GM19395 (cell line): ENCODE data around the gene CACNA1A.
"Not testable (repeated sequence)": the region's sequence is repeated elsewhere in the genome, so short reads cannot be mapped to it uniquely, and the experiment has no call there.

Experiments used
- ATAC-seq: cut with Tn5 transposase; IDR thresholded peaks from one replicate; pipeline ENCODE4 v1.9.1; 2021; ENCODE audit warnings: mild to moderate bottlenecking, moderate library complexity; ENCODE audit not compliant: unreplicated experiment

The CACNA1A gene

GRCh38 chr19:13282486-13283065 lies 223.7 kb downstream of the CACNA1A start:
- ATAC-seq, result no peak

DNA sequence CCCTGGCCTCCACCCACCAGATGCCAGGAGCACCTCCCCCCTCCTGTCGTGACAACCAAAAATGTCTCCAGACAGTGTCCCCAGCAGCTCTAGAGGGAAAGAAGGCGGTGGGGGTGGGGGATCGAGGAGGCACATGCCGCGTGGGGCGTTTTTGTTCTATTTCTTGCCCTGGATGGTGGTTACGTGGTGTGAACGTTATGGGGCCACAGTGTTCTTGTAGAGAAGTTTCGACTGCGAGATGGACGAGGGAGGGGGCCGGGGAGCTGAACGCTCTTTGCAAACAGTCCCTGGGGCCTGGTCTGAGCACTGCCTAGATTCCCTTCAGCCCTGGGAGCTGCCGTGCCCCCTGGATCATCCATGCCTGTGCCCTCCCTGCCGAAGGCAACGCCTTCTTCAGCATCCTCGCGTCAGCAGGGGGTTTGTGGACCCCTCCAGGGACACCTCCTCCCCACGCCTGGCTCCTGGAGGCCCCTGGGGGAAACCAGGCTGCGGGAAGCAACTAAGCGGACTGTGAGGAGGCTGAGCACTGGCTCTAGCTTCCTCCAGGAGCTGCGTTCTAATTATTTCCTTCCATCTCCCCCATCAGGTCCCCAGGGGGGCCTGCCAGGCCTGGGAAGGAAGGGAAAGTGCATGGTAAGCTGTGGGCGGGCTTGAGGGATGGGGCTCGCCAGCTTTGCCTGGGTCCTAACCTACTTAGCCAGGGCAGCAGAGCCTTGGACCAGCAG lies 224.6 kb downstream of the CACNA1A start:
- ATAC-seq, result no peak

DNA sequence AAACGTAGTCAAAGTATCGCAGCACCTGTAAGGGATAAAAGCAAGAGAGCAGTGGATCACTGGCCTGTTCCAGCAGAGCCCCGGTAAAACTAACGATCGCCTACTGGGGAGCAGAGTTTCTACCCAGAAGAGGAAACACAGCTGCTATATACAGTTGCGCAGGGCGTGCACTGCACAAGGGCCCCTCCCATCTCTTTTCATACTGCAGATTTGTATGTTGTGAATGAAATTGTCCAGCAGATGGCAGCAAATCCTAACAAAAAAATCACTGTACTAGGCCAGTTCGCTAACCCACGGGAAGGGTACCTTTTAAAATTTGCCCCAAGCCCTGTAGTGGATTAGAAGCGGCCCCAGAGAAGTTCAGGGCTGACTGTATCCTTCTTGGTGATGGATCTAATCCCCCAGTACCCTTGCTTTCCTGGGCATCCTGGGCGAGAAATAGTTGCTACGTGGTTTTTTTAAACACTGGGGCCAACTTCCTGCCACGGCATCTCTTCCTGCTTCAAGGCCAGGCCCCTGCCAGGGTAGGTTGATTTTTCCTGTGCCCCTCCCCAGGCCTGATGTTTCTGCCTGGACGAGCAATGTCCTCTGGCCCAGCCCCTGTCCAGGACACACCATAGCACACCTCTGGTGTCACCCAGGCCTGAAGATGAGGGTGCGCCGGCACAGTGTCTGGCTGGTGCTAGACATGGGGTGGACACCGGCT lies 229.0 kb downstream of the CACNA1A start:
- no peak for ATAC-seq

GRCh38 chr19:13275016-13275722 lies 231.1 kb downstream of the CACNA1A start:
- no peak for ATAC-seq

GRCh38 chr19:13270514-13271105 lies 235.7 kb downstream of the CACNA1A start:
- no peak for ATAC-seq

DNA sequence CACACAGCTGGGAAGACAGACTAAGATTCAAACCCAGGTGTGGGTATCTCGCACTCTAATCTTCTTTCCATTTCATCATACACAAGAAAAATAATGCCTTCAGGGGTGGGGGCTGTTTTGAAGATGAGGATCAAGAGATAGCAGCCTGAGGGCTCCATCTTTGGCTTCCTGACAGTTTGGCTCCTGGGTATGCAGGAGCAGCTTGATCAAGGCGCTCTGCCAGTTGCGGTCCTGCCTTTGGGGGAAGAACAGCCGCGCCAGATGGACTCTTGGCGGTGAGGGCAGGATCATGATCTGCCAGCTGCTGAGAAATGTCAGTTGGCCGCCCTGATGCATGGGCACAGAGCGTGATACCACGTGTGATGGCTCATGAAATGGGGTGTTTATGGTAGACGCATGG lies 236.9 kb downstream of the CACNA1A start:
- ATAC-seq, result no peak

GRCh38 chr19:13267889-13268288 lies 238.4 kb downstream of the CACNA1A start:
- no peak for ATAC-seq

- ATAC-seq, result no peak
Observed at GRCh38 chr19:13267131-13267530, 239.1 kb downstream of the CACNA1A start.

DNA sequence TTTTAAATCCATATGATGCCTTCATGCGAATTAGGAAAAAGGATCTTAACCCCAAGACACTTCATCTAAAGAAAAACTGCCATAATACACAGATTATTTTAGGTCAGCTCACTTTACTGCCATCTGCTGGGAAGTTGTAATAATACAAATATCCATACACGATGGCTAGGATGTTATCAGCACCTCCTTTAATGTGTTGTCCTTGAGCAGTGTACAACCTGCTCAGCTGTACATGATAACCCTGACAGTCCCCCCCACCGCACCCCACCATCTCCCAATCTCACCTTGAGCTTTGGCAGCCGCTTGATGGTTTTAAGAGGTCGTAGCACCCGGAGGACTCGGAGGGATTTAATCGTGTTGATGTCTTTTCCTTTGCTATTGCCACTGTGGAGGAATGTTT lies 243.8 kb downstream of the CACNA1A start:
- ATAC-seq, result no peak

DNA sequence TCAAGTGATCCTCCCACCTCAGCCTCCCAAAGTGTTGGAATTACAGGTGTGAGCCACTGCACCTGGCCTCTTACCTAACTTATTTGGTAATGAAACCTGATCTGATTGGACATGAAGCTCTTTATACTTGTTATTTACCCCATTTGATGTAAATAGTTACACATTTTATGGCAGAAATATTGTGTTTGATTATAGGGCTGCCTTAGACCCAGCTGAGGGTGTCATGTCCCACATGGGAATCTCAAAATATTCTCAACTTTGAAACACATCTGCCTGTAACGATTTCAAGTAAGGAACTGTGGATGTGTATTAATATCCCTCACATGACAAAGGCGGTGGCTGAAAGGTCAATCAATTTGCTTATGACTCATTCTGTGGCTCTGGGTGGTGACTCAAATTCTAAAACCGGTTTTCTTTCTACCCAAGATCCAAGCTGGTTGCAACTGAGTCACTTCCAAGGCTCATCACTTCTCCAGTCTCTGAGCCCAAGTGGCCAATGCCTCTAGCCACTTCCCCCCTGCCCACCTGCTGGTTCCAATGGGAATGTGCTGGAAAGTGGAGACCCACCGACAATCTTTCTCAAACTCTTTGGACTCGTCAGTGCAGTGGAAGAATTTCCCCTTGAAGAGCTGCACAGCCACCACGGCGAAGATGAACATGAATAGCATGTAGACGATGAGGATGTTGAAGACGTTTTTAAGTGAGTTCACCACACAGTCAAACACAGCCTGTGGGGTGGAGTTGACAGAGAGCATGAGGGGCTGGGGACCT lies 245.2 kb downstream of the CACNA1A start:
- ATAC-seq, result peak; percentile 82

DNA sequence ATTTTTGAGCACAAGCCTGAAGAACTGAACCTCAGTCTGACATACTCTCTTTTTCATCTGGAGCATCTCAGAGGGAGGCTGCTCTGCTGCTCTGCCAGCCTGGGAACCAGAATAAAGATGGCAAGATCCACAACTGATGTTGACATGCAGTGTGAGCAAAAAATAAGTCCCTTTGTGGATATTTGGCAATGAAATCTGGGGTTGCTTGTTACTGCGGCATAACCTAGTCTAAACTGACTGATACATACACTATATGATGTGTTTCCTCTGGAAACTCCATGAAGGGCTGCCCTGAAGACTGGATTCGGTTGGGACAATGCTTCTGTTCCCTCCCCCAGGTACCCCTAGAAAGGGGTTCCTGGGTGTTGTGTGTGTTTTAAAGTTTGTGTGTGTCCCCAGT lies 249.4 kb downstream of the CACNA1A start:
- no peak for ATAC-seq

- ATAC-seq, result not testable (repeated sequence)
Observed at GRCh38 chr19:13256398-13256797, 249.9 kb downstream of the CACNA1A start.

GRCh38 chr19:13255719-13256059 lies 250.6 kb downstream of the CACNA1A start:
- ATAC-seq, result no peak

- ATAC-seq, result no peak
Observed at GRCh38 chr19:13255041-13255718, 251.1 kb downstream of the CACNA1A start.

GRCh38 chr19:13252569-13253335 lies 253.5 kb downstream of the CACNA1A start:
- no peak for ATAC-seq

GRCh38 chr19:13244920-13245319 lies 261.4 kb downstream of the CACNA1A start:
- ATAC-seq, result no peak

DNA sequence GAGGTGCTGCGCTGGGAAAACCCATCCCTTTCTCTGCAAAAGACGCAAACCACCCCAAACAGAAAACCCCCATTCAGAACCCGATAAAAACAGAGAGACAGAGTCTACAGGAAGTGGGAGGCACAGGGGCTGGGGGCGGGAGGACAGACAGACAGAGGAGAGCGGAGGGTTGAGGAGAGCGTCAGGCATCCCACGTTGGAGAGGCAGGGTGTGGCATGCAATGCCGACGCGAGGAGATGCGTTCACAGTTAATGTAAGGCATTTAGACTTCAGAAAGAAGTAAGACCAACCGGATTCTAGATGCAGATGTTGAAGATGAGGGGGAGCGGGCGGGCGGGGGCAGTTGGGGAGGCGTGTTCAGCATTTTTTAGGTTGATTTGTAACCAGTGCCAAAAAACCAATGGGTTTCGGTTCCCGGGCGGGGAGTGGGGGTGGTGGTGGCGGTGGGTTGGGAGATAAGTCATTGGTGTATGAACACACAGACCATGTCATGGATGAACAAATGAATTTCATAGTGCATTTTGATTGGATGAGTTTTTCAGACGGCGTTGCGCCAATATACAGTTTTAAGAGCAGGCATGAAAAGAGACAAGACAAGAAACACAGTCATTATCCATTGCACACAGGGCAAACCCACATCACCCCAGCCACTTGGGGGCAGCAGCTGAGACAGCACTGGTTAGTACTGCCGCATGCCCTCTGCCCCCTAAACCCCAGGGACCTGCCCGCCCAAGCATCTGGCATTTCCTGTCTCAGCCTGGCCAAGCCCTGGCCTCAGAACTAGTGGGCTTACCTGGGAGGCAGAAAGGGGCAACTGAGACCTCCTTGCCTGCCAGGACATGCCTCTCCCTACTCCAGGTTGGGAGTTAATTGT lies 264.8 kb downstream of the CACNA1A start:
- ATAC-seq, result no peak

DNA sequence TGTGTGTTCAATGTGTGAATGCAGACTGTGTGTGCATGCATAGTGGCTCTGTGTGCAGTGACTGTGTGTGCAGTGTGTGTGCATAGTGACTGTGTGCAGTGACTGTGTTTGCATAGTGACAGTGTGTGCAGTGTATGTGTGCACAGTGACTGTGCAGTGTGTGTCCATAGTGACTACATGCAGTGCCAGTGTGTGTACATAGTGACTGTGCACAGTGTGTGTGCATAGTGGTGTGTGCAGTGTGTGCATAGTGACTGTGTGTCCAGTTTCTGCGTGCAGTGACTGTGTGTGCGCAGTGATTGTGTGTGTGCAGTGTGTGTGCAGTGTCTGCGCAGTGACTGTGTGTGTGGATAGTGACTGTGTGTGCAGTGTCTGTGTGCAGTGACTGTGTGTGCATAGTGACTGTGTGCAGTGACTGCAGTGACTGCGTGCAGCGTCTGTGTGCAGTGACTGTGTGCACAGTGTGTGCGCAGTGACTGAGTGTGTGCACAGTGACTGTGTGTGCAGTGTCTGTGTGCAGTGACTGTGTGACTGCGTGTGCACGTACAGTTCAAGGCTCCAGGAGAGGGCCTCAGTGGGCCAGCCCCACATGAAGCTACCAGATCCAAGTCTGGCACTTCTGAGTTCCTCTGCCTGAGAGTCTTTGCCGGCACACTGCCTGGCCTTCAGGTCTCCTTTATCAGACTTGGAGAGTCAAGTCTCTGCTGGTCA lies 265.8 kb downstream of the CACNA1A start:
- ATAC-seq, result no peak
